ENCODE measurements around the gene TTLL10.

Gene TTLL10

DNA sequence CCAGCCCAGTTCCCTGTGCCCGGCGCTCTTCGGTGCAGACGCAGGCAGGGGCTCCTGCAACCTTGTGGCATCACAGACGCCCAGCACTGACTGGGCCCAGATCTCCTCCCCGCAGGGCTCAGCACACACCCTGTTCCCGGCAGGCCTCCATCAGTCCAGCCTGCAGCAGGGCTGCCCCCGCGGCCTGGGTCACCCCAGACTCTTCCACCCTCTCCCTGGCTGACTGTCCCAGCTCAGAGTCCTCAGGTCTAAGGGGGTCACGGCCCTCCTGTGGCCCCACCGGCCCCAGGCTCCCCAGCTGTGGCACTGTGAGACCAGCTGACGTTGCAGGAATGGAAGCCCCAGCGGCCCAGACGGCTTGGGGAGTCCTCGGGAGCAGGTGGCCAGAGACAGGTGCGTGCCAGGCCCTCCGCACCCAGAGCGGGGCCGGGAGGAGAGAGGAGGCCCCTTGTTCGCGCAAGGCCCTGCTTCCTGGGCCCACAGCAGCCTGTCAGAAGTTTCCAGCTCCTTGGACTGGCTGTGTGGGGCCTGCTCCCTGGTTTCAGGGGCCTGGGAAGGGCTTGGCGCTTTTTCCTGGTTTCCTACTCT lies 62.6 kb downstream of the TTLL10 start:
- no peak overlapping the region for H3K4me3 ChIP-seq (ENCODE audit: insufficient read depth, low read length, poor library complexity, severe bottlenecking)
- H3K36me3 ChIP-seq (ENCODE audit: low read length) = no peaks in the 10 kb centered on the region
- no peak overlapping the region for H3K9ac ChIP-seq (ENCODE audit: low read length)
- no peak overlapping the region for H3K4me2 ChIP-seq (ENCODE audit: low read depth, low read length, poor library complexity, severe bottlenecking)
- peaks cover 3% of the 10 kb centered on the region for H3K79me2 ChIP-seq (ENCODE audit: insufficient read depth, low read length)
- no peaks in the 10 kb centered on the region for H3K9me2 ChIP-seq (replicated peaks; ENCODE audit: insufficient read depth, low read length)
- H3K27ac ChIP-seq (ENCODE audit: low read depth, low read length) = no peak overlapping the region
- no peaks in the 10 kb centered on the region for H3K27me3 ChIP-seq (ENCODE audit: low read length)
- no peaks in the 10 kb centered on the region for H4K20me1 ChIP-seq (ENCODE audit: low read depth, low read length)
- H3F3A ChIP-seq (ENCODE audit: insufficient read depth) = no peaks in the 10 kb centered on the region
- TF ChIP-seq, protein P1, sequence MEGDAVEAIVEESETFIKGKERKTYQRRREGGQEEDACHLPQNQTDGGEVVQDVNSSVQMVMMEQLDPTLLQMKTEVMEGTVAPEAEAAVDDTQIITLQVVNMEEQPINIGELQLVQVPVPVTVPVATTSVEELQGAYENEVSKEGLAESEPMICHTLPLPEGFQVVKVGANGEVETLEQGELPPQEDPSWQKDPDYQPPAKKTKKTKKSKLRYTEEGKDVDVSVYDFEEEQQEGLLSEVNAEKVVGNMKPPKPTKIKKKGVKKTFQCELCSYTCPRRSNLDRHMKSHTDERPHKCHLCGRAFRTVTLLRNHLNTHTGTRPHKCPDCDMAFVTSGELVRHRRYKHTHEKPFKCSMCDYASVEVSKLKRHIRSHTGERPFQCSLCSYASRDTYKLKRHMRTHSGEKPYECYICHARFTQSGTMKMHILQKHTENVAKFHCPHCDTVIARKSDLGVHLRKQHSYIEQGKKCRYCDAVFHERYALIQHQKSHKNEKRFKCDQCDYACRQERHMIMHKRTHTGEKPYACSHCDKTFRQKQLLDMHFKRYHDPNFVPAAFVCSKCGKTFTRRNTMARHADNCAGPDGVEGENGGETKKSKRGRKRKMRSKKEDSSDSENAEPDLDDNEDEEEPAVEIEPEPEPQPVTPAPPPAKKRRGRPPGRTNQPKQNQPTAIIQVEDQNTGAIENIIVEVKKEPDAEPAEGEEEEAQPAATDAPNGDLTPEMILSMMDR (IDR thresholded peaks at IDR 0.05; ENCODE audit: insufficient read depth, low read length, poor library complexity, severe bottlenecking) = no peak
- TF ChIP-seq EZH2phosphoT487 (conservative IDR thresholded peaks at IDR 0.05; ENCODE audit: low read length) = no peak
- no peaks in the 10 kb centered on the region for H3K9me3 ChIP-seq (ENCODE audit: insufficient read depth, low read length)
- H2AFZ ChIP-seq (ENCODE audit: low read depth, low read length, severe bottlenecking) = no peak overlapping the region

DNA sequence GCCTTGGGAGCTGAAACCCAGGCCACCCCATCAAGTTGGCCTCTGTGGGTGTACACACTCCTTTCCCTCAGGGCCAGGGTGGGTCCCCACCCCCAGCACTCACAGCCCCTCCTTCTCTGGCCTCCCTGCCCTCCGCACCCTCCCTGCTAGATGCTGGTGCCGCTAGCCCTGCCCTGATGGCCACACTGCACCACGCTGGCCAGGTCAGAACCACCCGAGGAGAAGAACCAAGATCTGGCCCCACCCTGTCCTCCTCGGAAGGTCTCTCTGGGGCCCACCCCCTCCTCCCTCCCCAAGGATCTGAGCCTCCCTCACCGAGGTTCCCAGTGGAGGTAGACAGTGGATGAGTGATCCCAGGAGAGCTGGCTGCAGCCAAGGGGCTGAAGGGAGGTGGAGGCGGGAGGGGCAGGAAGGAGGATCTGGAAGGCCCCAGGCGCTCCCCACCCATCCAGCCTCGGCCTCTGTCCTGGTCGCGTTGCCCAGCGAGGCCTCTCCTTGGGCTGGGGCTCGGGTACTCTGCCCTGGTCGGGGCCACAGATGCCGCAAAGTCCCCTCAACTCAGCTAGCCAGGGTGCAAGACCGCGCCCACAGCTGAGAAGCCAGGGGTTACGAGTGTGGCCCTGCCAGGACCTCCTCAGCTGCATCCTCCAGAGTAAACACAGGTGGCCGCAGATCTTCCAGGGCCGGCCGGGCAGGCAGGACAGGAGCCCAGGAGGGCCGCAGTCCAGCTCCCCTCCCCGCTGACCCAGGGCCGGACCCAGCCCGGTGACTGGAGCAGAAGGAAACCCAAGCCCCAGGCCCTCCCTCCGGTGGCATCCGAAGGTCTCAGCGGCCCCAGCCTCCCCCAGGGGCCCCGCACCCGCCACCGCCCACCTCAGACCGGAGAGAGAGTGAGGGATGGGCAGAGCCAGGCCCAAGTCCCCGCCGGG lies 63.5 kb downstream of the TTLL10 start:
- no peak overlapping the region for H3K27ac ChIP-seq (ENCODE audit: low read depth, low read length)
- H3K4me3 ChIP-seq (ENCODE audit: insufficient read depth, low read length, poor library complexity, severe bottlenecking) = no peak overlapping the region
- H3K4me2 ChIP-seq (ENCODE audit: low read depth, low read length, poor library complexity, severe bottlenecking) = no peak overlapping the region

DNA sequence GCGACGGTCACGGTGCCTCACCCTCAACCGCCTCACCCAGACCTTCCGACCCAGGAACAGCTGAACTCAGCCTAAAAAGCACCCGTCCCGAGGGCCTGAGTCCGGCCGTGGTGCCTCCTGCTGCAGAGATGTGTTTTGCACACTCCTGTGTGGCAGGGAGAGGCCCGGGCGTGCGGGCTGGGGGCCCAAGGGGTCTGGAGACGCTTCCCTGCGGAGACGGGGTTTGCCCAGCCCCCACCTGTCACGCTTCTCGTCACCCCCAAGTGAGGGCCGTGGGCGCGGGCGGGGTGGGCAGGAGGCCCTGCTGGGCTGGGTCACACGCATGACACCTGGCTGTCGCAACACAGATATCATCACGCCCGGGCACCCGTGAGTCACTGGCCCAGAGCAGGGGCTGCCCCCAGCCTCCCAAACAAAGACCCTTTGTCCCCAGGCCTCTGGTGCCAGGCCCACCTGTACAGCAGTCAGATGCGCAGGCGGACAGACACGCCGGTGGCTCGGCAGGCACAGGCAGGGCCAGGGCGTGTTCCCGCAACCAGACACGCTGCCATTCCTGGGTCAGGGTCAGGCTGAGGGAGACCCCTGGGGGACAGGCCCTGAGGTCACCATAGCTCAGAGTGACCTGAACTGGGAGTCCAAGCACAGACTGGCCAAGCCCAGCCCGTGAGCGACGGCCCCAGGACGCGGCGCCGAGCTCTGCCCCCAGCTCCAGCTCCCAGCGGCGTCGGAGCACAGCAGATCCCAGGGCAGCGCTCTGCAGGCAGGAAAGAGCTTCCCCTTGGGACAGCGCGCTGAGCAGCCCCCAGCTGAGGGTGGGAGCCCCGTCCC lies 64.4 kb downstream of the TTLL10 start:
- no peaks in the 10 kb centered on the region for H3K79me2 ChIP-seq (ENCODE audit: insufficient read depth, low read length)
- no peak overlapping the region for H3K4me2 ChIP-seq (ENCODE audit: low read depth, low read length, poor library complexity, severe bottlenecking)
- no peak overlapping the region for H3K9ac ChIP-seq (ENCODE audit: low read length)
- H2AFZ ChIP-seq (ENCODE audit: low read depth, low read length, severe bottlenecking) = no peak overlapping the region
- no peaks in the 10 kb centered on the region for H3F3A ChIP-seq (ENCODE audit: insufficient read depth)
- H3K9me2 ChIP-seq (replicated peaks; ENCODE audit: insufficient read depth, low read length) = no peaks in the 10 kb centered on the region
- H3K27ac ChIP-seq (ENCODE audit: low read depth, low read length) = no peak overlapping the region
- no peaks in the 10 kb centered on the region for H3K9me3 ChIP-seq (ENCODE audit: insufficient read depth, low read length)
- H3K4me3 ChIP-seq (ENCODE audit: insufficient read depth, low read length, poor library complexity, severe bottlenecking) = no peak overlapping the region
- H3K27me3 ChIP-seq (ENCODE audit: low read length) = no peaks in the 10 kb centered on the region
- H4K20me1 ChIP-seq (ENCODE audit: low read depth, low read length) = no peaks in the 10 kb centered on the region
- TF ChIP-seq EZH2phosphoT487 (conservative IDR thresholded peaks at IDR 0.05; ENCODE audit: low read length) = no peak
- TF ChIP-seq, protein P1 (IDR thresholded peaks at IDR 0.05; ENCODE audit: insufficient read depth, low read length, poor library complexity, severe bottlenecking) = no peak
- H3K36me3 ChIP-seq (ENCODE audit: low read length) = no peaks in the 10 kb centered on the region

More for the DNA sequence above, 63.5 kb downstream of the TTLL10 start:
- no peaks in the 10 kb centered on the region for H3K9me3 ChIP-seq (ENCODE audit: insufficient read depth, low read length)
- no peak for TF ChIP-seq EZH2phosphoT487 (conservative IDR thresholded peaks at IDR 0.05; ENCODE audit: low read length)
- TF ChIP-seq, protein P1 (IDR thresholded peaks at IDR 0.05; ENCODE audit: insufficient read depth, low read length, poor library complexity, severe bottlenecking) = no peak
- no peak overlapping the region for H2AFZ ChIP-seq (ENCODE audit: low read depth, low read length, severe bottlenecking)
- H3K9ac ChIP-seq (ENCODE audit: low read length) = no peak overlapping the region
- no peaks in the 10 kb centered on the region for H3K79me2 ChIP-seq (ENCODE audit: insufficient read depth, low read length)
- H4K20me1 ChIP-seq (ENCODE audit: low read depth, low read length) = no peaks in the 10 kb centered on the region
- no peaks in the 10 kb centered on the region for H3K27me3 ChIP-seq (ENCODE audit: low read length)
- no peaks in the 10 kb centered on the region for H3K9me2 ChIP-seq (replicated peaks; ENCODE audit: insufficient read depth, low read length)
- H3F3A ChIP-seq (ENCODE audit: insufficient read depth) = no peaks in the 10 kb centered on the region
- H3K36me3 ChIP-seq (ENCODE audit: low read length) = no peaks in the 10 kb centered on the region
